Fibroblast of lung (primary cell): Measurements from ENCODE around the gene APBB2. TPM values are rescaled to one million over a fixed set of nuclear protein-coding genes. Genes with fewer than 3 reads are reported as not detected.

Experiments used
- DNase-seq, 2 donors: peaks; one replicate each; pipeline versions ENCODE4 v3.0.0 to v3.0.0-alpha.2; 2010; ENCODE audit warnings: low read depth in 2 of 2
- H2AFZ ChIP-seq: 2 replicates; pipeline ENCODE4 v1.5.1; 2012; ENCODE audit warnings: low read length, control low read depth, inconsistent platforms
- H3K27ac ChIP-seq: 2 replicates; pipeline ENCODE4 v1.5.1; 2011; ENCODE audit warnings: low read length, control low read depth; ENCODE audit not compliant: insufficient read depth
- H3K27me3 ChIP-seq: 2 replicates; pipeline ENCODE4 v1.5.1; 2011; ENCODE audit warnings: mild to moderate bottlenecking, low read length; ENCODE audit not compliant: control insufficient read depth, insufficient read depth
- H3K36me3 ChIP-seq: 2 replicates; pipeline ENCODE4 v1.5.1; 2011; ENCODE audit warnings: low read length; ENCODE audit not compliant: control insufficient read depth, insufficient read depth
- H3K4me1 ChIP-seq: 2 replicates; pipeline ENCODE4 v1.5.1; 2011; ENCODE audit warnings: low read length; ENCODE audit not compliant: control insufficient read depth, insufficient read depth; ENCODE audit errors: extremely low read depth
- H3K4me2 ChIP-seq: 2 replicates; pipeline ENCODE4 v1.5.1; 2011; ENCODE audit warnings: low read length, control low read depth; ENCODE audit not compliant: insufficient read depth; ENCODE audit errors: extremely low read depth
- H3K4me3 ChIP-seq, 4 experiments: fragments of 200-600 bp in 1 of 4; sonication (generic) in 1 of 4; replicated peaks in 1 of 4; 2 replicates each; pipeline ENCODE4 v1.5.1; 2011 to 2016; ENCODE audit warnings: low read length in 4 of 4, low read depth in 3 of 4, mild to moderate bottlenecking in 3 of 4, control low read depth in 2 of 4, inconsistent platforms in 1 of 4, mixed read lengths in 1 of 4; ENCODE audit not compliant: insufficient read depth in 1 of 4; ENCODE audit errors: control extremely low read depth in 1 of 4
- H3K79me2 ChIP-seq: 2 replicates; pipeline ENCODE4 v1.5.1; 2012; ENCODE audit warnings: mild to moderate bottlenecking, low read length, inconsistent platforms; ENCODE audit not compliant: control insufficient read depth, insufficient read depth
- H3K9ac ChIP-seq: 2 replicates; pipeline ENCODE4 v1.5.1; 2011; ENCODE audit warnings: mild to moderate bottlenecking, low read length, control low read depth; ENCODE audit not compliant: insufficient read depth
- H3K9me3 ChIP-seq: 2 replicates; pipeline ENCODE4 v1.5.1; 2012; ENCODE audit warnings: low read depth, low read length; ENCODE audit not compliant: control insufficient read depth, insufficient read depth
- H4K20me1 ChIP-seq: 2 replicates; pipeline ENCODE4 v1.5.1; 2011; ENCODE audit warnings: low read length; ENCODE audit not compliant: control insufficient read depth, insufficient read depth; ENCODE audit errors: extremely low read depth
- CTCF ChIP-seq, 2 donors: IDR thresholded peaks in 1 of 2; conservative IDR thresholded peaks in 1 of 2; 1 replicate in 1 of 2; 2 replicates in 1 of 2; pipeline ENCODE4 v1.5.1; 2011 to 2012; ENCODE audit warnings: low read length in 2 of 2, control low read depth in 1 of 2, inconsistent platforms in 1 of 2, low read depth in 1 of 2, mild to moderate bottlenecking in 1 of 2
- EZH2 ChIP-seq: IDR thresholded peaks from 2 replicates; pipeline ENCODE4 v1.5.1; 2012; ENCODE audit warnings: low read length, control low read depth, mild to moderate bottlenecking; ENCODE audit errors: missing control alignments
- polyA plus RNA-seq, 2 donors: library from polyadenylated mRNA; depleted of rRNA in 1 of 2; stranded (reverse) in 1 of 2; unstranded in 1 of 2; fragments of >200 nt; gene quantifications; 2 replicates each; pipeline ENCODE4 v1.2.1, GENCODE V29; 2011 to 2012; ENCODE audit warnings: missing spikeins in 1 of 2
- total RNA-seq: library from RNA; depleted of rRNA; stranded (reverse); fragments of >200 nt; gene quantifications from 2 replicates; pipeline ENCODE4 v1.2.1, GENCODE V29; 2014

The APBB2 gene
- total and polyA plus RNA-seq, 2 donors (not counting 1 experiment from before 2014, with no cell fraction given) = 25.1 to 29.8 TPM

GRCh38 chr4:40987151-40987550 is 227.2 kb downstream of the APBB2 start:
- DNase-seq = peak in 1 of 2 donors; percentile 31
- Histone ChIP-seq H3K9ac (no peak overlapping the region), H3K36me3 (no peaks in the 10 kb centered on the region), H3K79me2 (no peaks in the 10 kb centered on the region), H4K20me1 (no peaks in the 10 kb centered on the region), H2AFZ (no peak overlapping the region), H3K4me3 (no peak overlapping the region), H3K4me2 (no peak overlapping the region), H3K4me1 (peaks cover 10% of the 10 kb centered on the region), H3K9me3 (no peaks in the 10 kb centered on the region), H3K27me3 (no peaks in the 10 kb centered on the region), H3K27ac (no peak overlapping the region)
- TF ChIP-seq EZH2 (no peak), CTCF (conservative IDR thresholded peaks at IDR 0.05 in 1 of 2, IDR thresholded peaks at IDR 0.05 in 1 of 2; ENCODE audit: low read depth in 1 of 2, low read length in 2 of 2) (no peak)

- H3K4me2 ChIP-seq = no peak overlapping the region
- DNase-seq = peak in 1 of 2 donors; percentile 23
- H3K9me3 ChIP-seq = no peaks in the 10 kb centered on the region
- no peak overlapping the region for H3K4me3 ChIP-seq
- no peaks in the 10 kb centered on the region for H3K27me3 ChIP-seq
- H3K27ac ChIP-seq = no peak overlapping the region
- no peaks in the 10 kb centered on the region for H4K20me1 ChIP-seq
- peaks cover 7% of the 10 kb centered on the region for H3K4me1 ChIP-seq
- no peaks in the 10 kb centered on the region for H3K79me2 ChIP-seq
- TF ChIP-seq EZH2 = no peak
- TF ChIP-seq CTCF (conservative IDR thresholded peaks at IDR 0.05 in 1 of 2, IDR thresholded peaks at IDR 0.05 in 1 of 2; ENCODE audit: low read depth in 1 of 2, low read length in 2 of 2) = no peak
- no peak overlapping the region for H2AFZ ChIP-seq
- no peaks in the 10 kb centered on the region for H3K36me3 ChIP-seq
- no peak overlapping the region for H3K9ac ChIP-seq
Observed at GRCh38 chr4:40986375-40986774, 228.0 kb downstream of the APBB2 start.

GRCh38 chr4:40984051-40984450 is 230.3 kb downstream of the APBB2 start:
- Histone ChIP-seq H3K9me3 (no peaks in the 10 kb centered on the region), H3K4me1 (no peaks in the 10 kb centered on the region), H3K27ac (no peak overlapping the region), H3K79me2 (no peaks in the 10 kb centered on the region), H3K4me2 (no peak overlapping the region), H3K4me3 (no peak overlapping the region), H4K20me1 (no peaks in the 10 kb centered on the region), H2AFZ (no peak overlapping the region), H3K9ac (no peak overlapping the region), H3K27me3 (no peaks in the 10 kb centered on the region), H3K36me3 (no peaks in the 10 kb centered on the region)
- DNase-seq = peak in 1 of 2 donors; percentile 39
- TF ChIP-seq EZH2 (no peak), CTCF (conservative IDR thresholded peaks at IDR 0.05 in 1 of 2, IDR thresholded peaks at IDR 0.05 in 1 of 2; ENCODE audit: low read depth in 1 of 2, low read length in 2 of 2) (no peak)
